Nephron (organoid): ENCODE data around the gene ZNF318.
"Not testable (repeated sequence)": the region's sequence is repeated elsewhere in the genome, so short reads cannot be mapped to it uniquely, and the experiment has no call there.

Experiments used
- H3K27ac Mint-ChIP-seq, 3 experiments: 2 replicates each; pipeline ENCODE4 v1.8.0; 2020; ENCODE audit warnings: mixed read lengths in 3 of 3, mild to moderate bottlenecking in 2 of 3, moderate library complexity in 1 of 3
- H3K27me3 Mint-ChIP-seq: 2 replicates; pipeline ENCODE4 v1.8.0; 2021; ENCODE audit warnings: low read depth, mild to moderate bottlenecking, moderate library complexity, mixed read lengths
- H3K36me3 Mint-ChIP-seq: 2 replicates; pipeline ENCODE4 v1.8.0; 2020; ENCODE audit warnings: low read depth, mixed read lengths
- H3K4me1 Mint-ChIP-seq: 2 replicates; pipeline ENCODE4 v1.8.0; 2020; ENCODE audit warnings: mixed read lengths
- H3K4me3 Mint-ChIP-seq, 3 experiments: 2 replicates each; pipeline ENCODE4 v1.8.0; 2020; ENCODE audit warnings: mild to moderate bottlenecking in 3 of 3, mixed read lengths in 3 of 3, moderate library complexity in 2 of 3
- H3K9me3 Mint-ChIP-seq: 2 replicates; pipeline ENCODE4 v1.8.0; 2020; ENCODE audit warnings: mixed read lengths
- CTCF ChIP-seq, 3 experiments: fragments of 200-600 bp; sonication (generic); IDR thresholded peaks; one replicate each; pipeline ENCODE4 v1.5.0; 2021; ENCODE audit warnings: antibody characterized with exemption in 3 of 3; ENCODE audit not compliant: unreplicated experiment in 3 of 3

The ZNF318 gene

GRCh38 chr6:43396408-43397149 is 27.1 kb upstream of the ZNF318 start:
- no peaks in the 10 kb centered on the region for H3K27me3 Mint-ChIP-seq
- no peaks in the 10 kb centered on the region for H3K36me3 Mint-ChIP-seq
- H3K27ac Mint-ChIP-seq = peak overlapping the region in 2 of 3 experiments; percentile 1 to 73

GRCh38 chr6:43395776-43396175 is 26.3 kb upstream of the ZNF318 start:
- H3K9me3 Mint-ChIP-seq = no peaks in the 10 kb centered on the region

More at GRCh38 chr6:43396408-43397149, 27.1 kb upstream of the ZNF318 start:
- H3K4me3 Mint-ChIP-seq = no peak overlapping the region
- H3K9me3 Mint-ChIP-seq = no peaks in the 10 kb centered on the region
- no peak for TF ChIP-seq CTCF (IDR thresholded peaks at IDR 0.05; ENCODE audit: unreplicated experiment in 3 of 3)
- H3K4me1 Mint-ChIP-seq = peaks cover 10% of the 10 kb centered on the region

GRCh38 chr6:43394982-43395381 is 25.5 kb upstream of the ZNF318 start:
- Mint-ChIP-seq H3K27ac (no peak overlapping the region), H3K4me1 (peaks cover 23% of the 10 kb centered on the region), H3K4me3 (no peak overlapping the region), H3K27me3 (no peaks in the 10 kb centered on the region), H3K36me3 (no peaks in the 10 kb centered on the region), H3K9me3 (no peaks in the 10 kb centered on the region)
- no peak for TF ChIP-seq CTCF (IDR thresholded peaks at IDR 0.05; ENCODE audit: unreplicated experiment in 3 of 3)

More at GRCh38 chr6:43395776-43396175, 26.3 kb upstream of the ZNF318 start:
- Mint-ChIP-seq H3K27me3 (no peaks in the 10 kb centered on the region), H3K27ac (no peak overlapping the region), H3K36me3 (no peaks in the 10 kb centered on the region), H3K4me1 (peaks cover 18% of the 10 kb centered on the region), H3K4me3 (no peak overlapping the region)
- no peak for TF ChIP-seq CTCF (IDR thresholded peaks at IDR 0.05; ENCODE audit: unreplicated experiment in 3 of 3)

GRCh38 chr6:43393602-43394001 is 24.2 kb upstream of the ZNF318 start:
- peak overlapping the region; percentile 25 to 57 (median 26) for H3K27ac Mint-ChIP-seq
- no peak overlapping the region for H3K4me3 Mint-ChIP-seq
- TF ChIP-seq CTCF (IDR thresholded peaks at IDR 0.05; ENCODE audit: unreplicated experiment in 3 of 3) = no peak
- no peaks in the 10 kb centered on the region for H3K9me3 Mint-ChIP-seq
- no peaks in the 10 kb centered on the region for H3K36me3 Mint-ChIP-seq
- H3K27me3 Mint-ChIP-seq = no peaks in the 10 kb centered on the region
- H3K4me1 Mint-ChIP-seq = peaks cover 28% of the 10 kb centered on the region

- H3K36me3 Mint-ChIP-seq, H3K9me3 Mint-ChIP-seq, H3K27me3 Mint-ChIP-seq, H3K4me3 Mint-ChIP-seq: not testable (repeated sequence)
- peak overlapping the region; percentile 25 to 57 (median 26) for H3K27ac Mint-ChIP-seq
- peaks cover 28% of the 10 kb centered on the region for H3K4me1 Mint-ChIP-seq
These were observed 23.7 kb upstream of the ZNF318 start for GRCh38 chr6:43393133-43393532.

GRCh38 chr6:43391440-43392031 is 22.1 kb upstream of the ZNF318 start:
- Mint-ChIP-seq H3K4me3 (peak overlapping the region in 2 of 3 experiments; percentile 18 to 23), H3K27me3 (no peaks in the 10 kb centered on the region), H3K36me3 (no peaks in the 10 kb centered on the region), H3K9me3 (no peaks in the 10 kb centered on the region), H3K4me1 (peaks cover 28% of the 10 kb centered on the region), H3K27ac (peak overlapping the region; percentile 8 to 50 (median 37))
- no peak for TF ChIP-seq CTCF (IDR thresholded peaks at IDR 0.05; ENCODE audit: unreplicated experiment in 3 of 3)

- peak overlapping the region; percentile 37 to 78 (median 50) for H3K27ac Mint-ChIP-seq
These were observed 21.4 kb upstream of the ZNF318 start for GRCh38 chr6:43390753-43391439.

More at GRCh38 chr6:43390753-43391439, 21.4 kb upstream of the ZNF318 start:
- not testable (repeated sequence) for H3K36me3 Mint-ChIP-seq, H3K27me3 Mint-ChIP-seq, H3K4me3 Mint-ChIP-seq, H3K9me3 Mint-ChIP-seq
- H3K4me1 Mint-ChIP-seq = peaks cover 28% of the 10 kb centered on the region
